MCF 10A (cell line): Measurements from ENCODE around the gene ACTN2. TPM values are rescaled to one million over a fixed set of nuclear protein-coding genes. Genes with fewer than 3 reads are reported as not detected.

Experiments
- BruUV-seq: library from RNA; stranded (reverse); fragments of 400-500 nt; replicated peaks from 2 replicates; lab custom pipeline; 2021; lab: Mats Ljungman, UMichigan
- CTCF ChIA-PET: fragments of 300-600 bp; sonication (Branson Sonifier 250); formaldehyde crosslinking; extraction: SDS; loops from one replicate; lab custom pipeline; 2021; ENCODE audit warnings: antibody characterized with exemption, inconsistent platforms; lab: Yijun Ruan, JAX
- POLR2A ChIA-PET: fragments of 300-600, 350-650 bp; sonication (Branson Sonifier 250); formaldehyde crosslinking; extraction: SDS; loops from one replicate; lab custom pipeline; 2020; ENCODE audit warnings: antibody characterized with exemption, inconsistent platforms; lab: Yijun Ruan, JAX
- DNase-seq: peaks from one replicate; pipeline ENCODE4 v3.0.0-alpha.2; 2018; ENCODE audit not compliant: unreplicated experiment
- H3K27ac Mint-ChIP-seq: one replicate; pipeline ENCODE4 v1.8.0; 2022; ENCODE audit warnings: mild to moderate bottlenecking, low read depth, mixed read lengths; ENCODE audit not compliant: unreplicated experiment
- H3K27me3 Mint-ChIP-seq: one replicate; pipeline ENCODE4 v1.8.0; 2022; ENCODE audit warnings: mixed read lengths; ENCODE audit not compliant: insufficient read depth, unreplicated experiment
- H3K36me3 Mint-ChIP-seq: one replicate; pipeline ENCODE4 v1.8.0; 2022; ENCODE audit warnings: mild to moderate bottlenecking, moderate library complexity, mixed read lengths; ENCODE audit not compliant: insufficient read depth, unreplicated experiment
- H3K4me1 Mint-ChIP-seq: one replicate; pipeline ENCODE4 v1.8.0; 2022; ENCODE audit warnings: mixed read lengths; ENCODE audit not compliant: insufficient read depth, unreplicated experiment
- H3K4me3 Mint-ChIP-seq: one replicate; pipeline ENCODE4 v1.8.0; 2022; ENCODE audit warnings: mild to moderate bottlenecking, moderate library complexity, mixed read lengths; ENCODE audit not compliant: unreplicated experiment
- H3K9me3 Mint-ChIP-seq: one replicate; pipeline ENCODE4 v1.8.0; 2022; ENCODE audit warnings: mixed read lengths; ENCODE audit not compliant: unreplicated experiment
- CTCF ChIP-seq: fragments of 200-600 bp; IDR thresholded peaks from one replicate; pipeline ENCODE4 v1.8.0; 2022; ENCODE audit warnings: antibody characterized with exemption, mild to moderate bottlenecking; ENCODE audit not compliant: unreplicated experiment
- intact Hi-C: fragments of 100-400 bp; cut with micrococcal nuclease; formaldehyde crosslinking; loops from 2 replicates; pipeline ENCODE4 v1.14.1; 2022
- total RNA-seq: library from RNA; stranded (reverse); gene quantifications from 2 replicates; pipeline ENCODE4 v1.2.3, GENCODE V29; 2022

ACTN2 gene
- total RNA-seq, 1 experiment from 2014 or later = not detected

- TF ChIP-seq CTCF = no peak
- H3K36me3 Mint-ChIP-seq = no peaks in the 10 kb centered on the region
- peaks cover 5% of the 10 kb centered on the region for H3K4me1 Mint-ChIP-seq
- H3K27me3 Mint-ChIP-seq = peaks cover 48% of the 10 kb centered on the region
- BruUV-seq = no TSS peak
- CTCF ChIA-PET = interaction anchor here (0.6 to 4.8 kb wide), 2 partner anchors 7 to 227 kb away, joined by 3 to 53 read pairs; no protein-coding TSS in a partner anchor
- no peak overlapping the region for H3K27ac Mint-ChIP-seq
- POLR2A ChIA-PET = interaction anchor here (0.7 to 1.0 kb wide), 2 partner anchors 44 to 114 kb away, joined by 3 to 4 read pairs; no protein-coding TSS in a partner anchor
- DNase-seq = no peak
- intact Hi-C loops = loop anchor here (5.0 kb wide), 1 partner anchor 145 kb away; no protein-coding TSS in a partner anchor
- no peaks in the 10 kb centered on the region for H3K9me3 Mint-ChIP-seq
- H3K4me3 Mint-ChIP-seq = no peak overlapping the region
These were observed 65.6 kb downstream of the ACTN2 start for GRCh38 chr1:236751935-236752334.

- DNase-seq = peak; percentile 59
- intact Hi-C loops = loop anchor here (5.0 kb wide), 1 partner anchor 146 kb away; no protein-coding TSS in a partner anchor
- Mint-ChIP-seq H3K36me3 (no peaks in the 10 kb centered on the region), H3K4me3 (no peak overlapping the region), H3K27ac (no peak overlapping the region), H3K4me1 (peaks cover 5% of the 10 kb centered on the region), H3K27me3 (peaks cover 32% of the 10 kb centered on the region), H3K9me3 (no peaks in the 10 kb centered on the region)
- ChIA-PET CTCF (interaction anchor here (0.6 to 1.4 kb wide), 10 partner anchors 9 to 808 kb away, joined by 3 to 6 read pairs (median 4); no protein-coding TSS in a partner anchor), POLR2A (interaction anchor here (0.8 kb wide), 1 partner anchor 808 kb away, joined by 3 read pairs; no protein-coding TSS in a partner anchor)
- peak; percentile 43 for TF ChIP-seq CTCF
- no TSS peak for BruUV-seq
These were observed 67.2 kb downstream of the ACTN2 start for GRCh38 chr1:236753516-236753915.

GRCh38 chr1:236753964-236754363 is 67.7 kb downstream of the ACTN2 start:
- peaks cover 28% of the 10 kb centered on the region for H3K27me3 Mint-ChIP-seq
- no peak for TF ChIP-seq CTCF
- intact Hi-C loops = loop anchor here (5.0 kb wide), 1 partner anchor 147 kb away; no protein-coding TSS in a partner anchor
- ChIA-PET POLR2A (interaction anchor here (0.8 kb wide), 1 partner anchor 808 kb away, joined by 3 read pairs; no protein-coding TSS in a partner anchor), CTCF (interaction anchor here (0.6 to 1.4 kb wide), 10 partner anchors 8 to 808 kb away, joined by 3 to 6 read pairs (median 4); no protein-coding TSS in a partner anchor)
- no peaks in the 10 kb centered on the region for H3K36me3 Mint-ChIP-seq
- DNase-seq = no peak
- no peak overlapping the region for H3K4me3 Mint-ChIP-seq
- H3K4me1 Mint-ChIP-seq = peaks cover 5% of the 10 kb centered on the region
- BruUV-seq = no TSS peak
- no peak overlapping the region for H3K27ac Mint-ChIP-seq
- H3K9me3 Mint-ChIP-seq = no peaks in the 10 kb centered on the region

GRCh38 chr1:236754525-236755210 is 68.4 kb downstream of the ACTN2 start:
- Mint-ChIP-seq H3K27ac (no peak overlapping the region), H3K4me3 (no peak overlapping the region), H3K27me3 (peaks cover 26% of the 10 kb centered on the region), H3K4me1 (peaks cover 5% of the 10 kb centered on the region), H3K9me3 (no peaks in the 10 kb centered on the region), H3K36me3 (no peaks in the 10 kb centered on the region)
- ChIA-PET POLR2A (interaction anchor here (1.0 kb wide), 1 partner anchor 9 kb away, joined by 3 read pairs; no protein-coding TSS in a partner anchor), CTCF (interaction anchor here (0.9 to 1.4 kb wide), 4 partner anchors 9 to 633 kb away, joined by 3 to 4 read pairs (median 3); no protein-coding TSS in a partner anchor)
- no peak for DNase-seq
- TF ChIP-seq CTCF = no peak
- no TSS peak for BruUV-seq
- intact Hi-C loops = loop anchor here (5.0 kb wide), 2 partner anchors 147 to 368 kb away; no protein-coding TSS in a partner anchor
